K562 (cell line): Measurements from ENCODE around the gene LYRM7. TPM values are rescaled to one million over a fixed set of nuclear protein-coding genes. Genes with fewer than 3 reads are reported as not detected.
A peak's percentile ranks its signal among the peaks of the same experiment; 100 is the strongest.

ENCODE experiments used
- DPF2 ChIP-seq: fragments of 450-650 bp; IDR thresholded peaks from 2 replicates; pipeline ENCODE4 v1.6.1; 2016
- FIP1L1 ChIP-seq: fragments of 200-400 bp; formaldehyde crosslinking; IDR thresholded peaks from 2 replicates; pipeline ENCODE4 v1.6.1; 2018; ENCODE audit warnings: mild to moderate bottlenecking, low read depth, low read length; ENCODE audit not compliant: poor library complexity, severe bottlenecking
- HDAC2 ChIP-seq: fragments of 450-650 bp; IDR thresholded peaks from 2 replicates; pipeline ENCODE4 v1.6.1; 2016; ENCODE audit warnings: mild to moderate bottlenecking
- PHF21A ChIP-seq: fragments of 450-650 bp; IDR thresholded peaks from 2 replicates; pipeline ENCODE4 v1.6.1; 2017; ENCODE audit warnings: low read depth, borderline replicate concordance
- POLR3G ChIP-seq: IDR thresholded peaks from 2 replicates; pipeline ENCODE4 v1.6.1; 2011; ENCODE audit not compliant: insufficient read length, insufficient replicate concordance; ENCODE audit errors: extremely low read depth
- RBM17 ChIP-seq: fragments of 200-400 bp; formaldehyde crosslinking; IDR thresholded peaks from 2 replicates; pipeline ENCODE4 v1.6.1; 2017; ENCODE audit warnings: low read depth, mild to moderate bottlenecking, low read length, borderline replicate concordance
- SOX6 ChIP-seq: fragments of 450-650 bp; IDR thresholded peaks from 2 replicates; pipeline ENCODE4 v1.6.1; 2014; ENCODE audit warnings: mild to moderate bottlenecking
- SP1 ChIP-seq: sonication (generic); formaldehyde crosslinking; IDR thresholded peaks from 2 replicates; pipeline ENCODE4 v1.8.1; 2022; ENCODE audit warnings: mild to moderate bottlenecking, missing genetic modification reagents
- TAF9B ChIP-seq: fragments of 450-650 bp; IDR thresholded peaks from 2 replicates; pipeline ENCODE4 v1.6.1; 2018; ENCODE audit warnings: mild to moderate bottlenecking; ENCODE audit not compliant: partially characterized antibody
- ZFP30 ChIP-seq: fragments of 250-450 bp; sonication (Bioruptor Pico); IDR thresholded peaks from 2 replicates; pipeline ENCODE4 v1.8.0; 2022; ENCODE audit warnings: moderate library complexity, mild to moderate bottlenecking, inconsistent platforms, borderline replicate concordance
- polyA plus RNA-seq, 8 experiments: library from polyadenylated mRNA; depleted of rRNA in 4 of 8; stranded (reverse) in 5 of 8; unstranded in 3 of 8; fragments of >200 nt; fragmentation: Nextera tagmentation in 2 of 8; fragmentation: Illumina TruSeq in 1 of 8; extraction: Ambion mirVana in 2 of 8; extraction: Trizol in 1 of 8; gene quantifications; 2 replicates each; pipeline versions ENCODE4 v1.2.1 to v1.2.3, GENCODE V29; 2011 to 2014; ENCODE audit warnings: inconsistent platforms in 1 of 8, missing spikeins in 1 of 8
- total RNA-seq, 7 experiments: library from RNA; depleted of rRNA in 6 of 7; stranded (reverse); fragments of >200 nt in 6 of 7; fragmentation: Illumina TruSeq in 2 of 7; extraction: Trizol in 2 of 7; gene quantifications; 2 replicates each; pipeline versions ENCODE4 v1.2.1 to v1.2.3, GENCODE V29; 2011 to 2021; ENCODE audit warnings: low replicate concordance in 1 of 7
- TF ChIP-seq, protein P1 (sequence below): fragments of 200-800 bp; sonication (Bioruptor generic); IDR thresholded peaks from 2 replicates; pipeline ENCODE4 v1.6.1; 2016; ENCODE audit warnings: missing genetic modification characterization, missing compliant biosample characterization
- TF ChIP-seq, protein P2 (sequence below): sonication (generic); formaldehyde crosslinking; IDR thresholded peaks from 2 replicates; pipeline ENCODE4 v1.8.0; 2022; ENCODE audit warnings: mild to moderate bottlenecking, missing genetic modification reagents
- TF ChIP-seq, protein P3 (sequence below): fragments of 200-800 bp; sonication (Bioruptor generic); IDR thresholded peaks from 2 replicates; pipeline ENCODE4 v1.6.1; 2017; ENCODE audit warnings: missing genetic modification characterization, missing compliant biosample characterization
- TF ChIP-seq, protein P4 (sequence below): fragments of 450-650 bp; formaldehyde crosslinking; IDR thresholded peaks from 2 replicates; pipeline ENCODE4 v1.4.0; 2020; ENCODE audit warnings: mild to moderate bottlenecking
- TF ChIP-seq, protein P5 (sequence below): fragments of 450-650 bp; IDR thresholded peaks from 2 replicates; pipeline ENCODE4 v1.6.1; 2017; ENCODE audit warnings: mild to moderate bottlenecking, moderate library complexity

LYRM7 gene
- total and polyA plus RNA-seq, 9 of the 15 experiments (the other 6 are each of a cell fraction or from before 2014, with no cell fraction given): 16.2 to 70.1 (median 33.3) TPM

DNA sequence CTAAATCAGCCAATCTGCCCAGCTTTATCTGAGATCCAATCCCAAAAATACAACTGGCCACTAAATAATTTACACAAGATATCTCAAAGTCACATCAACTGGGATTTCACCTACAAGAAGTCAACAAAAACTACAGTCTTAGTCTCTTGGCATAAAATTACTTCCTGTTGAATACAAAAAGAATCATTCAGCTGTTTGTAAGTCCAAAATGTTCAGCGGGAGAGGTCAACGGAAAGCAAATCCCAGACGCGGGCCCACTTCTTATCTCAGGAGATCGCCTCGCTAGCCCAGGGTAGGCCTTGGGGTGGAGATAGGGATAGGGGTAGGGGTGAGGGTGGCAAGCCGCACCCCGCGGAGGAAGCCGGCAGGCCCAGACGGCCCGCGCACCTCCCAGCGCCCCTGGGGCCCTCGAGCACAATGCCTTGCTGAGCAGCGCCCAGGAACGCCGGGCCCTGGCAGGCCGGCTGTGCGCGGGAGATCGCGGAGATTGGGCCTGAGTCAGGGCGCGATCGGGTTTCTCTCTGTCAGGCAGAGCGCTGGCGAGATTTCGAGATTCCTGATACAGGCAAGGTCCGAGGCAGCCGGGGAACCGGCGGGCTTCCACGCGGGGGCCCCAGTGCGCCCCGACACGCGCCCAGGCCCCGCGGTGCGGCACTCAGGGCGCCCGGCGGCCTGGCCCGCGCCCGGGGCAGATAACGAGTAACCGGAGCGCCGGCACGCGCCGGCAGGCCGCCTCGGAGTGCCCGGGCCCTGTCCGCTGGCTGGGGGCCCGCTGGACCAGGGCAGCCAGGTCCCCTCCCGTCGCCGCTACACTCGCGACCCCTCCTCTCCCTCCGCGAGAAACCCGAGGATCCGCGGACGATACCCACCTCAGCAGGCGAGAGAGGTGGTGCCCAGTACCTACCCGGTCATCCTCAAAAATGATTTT is 6.3 kb upstream of the LYRM7 start (continued):
- TF ChIP-seq SOX6 (peak; percentile 47; the same call in 1 of the 2 replicates), FIP1L1 (no peak), DPF2 (peak; percentile 31), POLR3G (no peak), HDAC2 (peak; percentile 16; the same call in 1 of the 2 replicates), RBM17 (no peak), ZFP30 (no peak), PHF21A (peak; percentile 72; the same call in 1 of the 2 replicates), SP1 (CRISPR knock-in tag) (no peak), TAF9B (peak; percentile 14)
- TF ChIP-seq, protein P1, sequence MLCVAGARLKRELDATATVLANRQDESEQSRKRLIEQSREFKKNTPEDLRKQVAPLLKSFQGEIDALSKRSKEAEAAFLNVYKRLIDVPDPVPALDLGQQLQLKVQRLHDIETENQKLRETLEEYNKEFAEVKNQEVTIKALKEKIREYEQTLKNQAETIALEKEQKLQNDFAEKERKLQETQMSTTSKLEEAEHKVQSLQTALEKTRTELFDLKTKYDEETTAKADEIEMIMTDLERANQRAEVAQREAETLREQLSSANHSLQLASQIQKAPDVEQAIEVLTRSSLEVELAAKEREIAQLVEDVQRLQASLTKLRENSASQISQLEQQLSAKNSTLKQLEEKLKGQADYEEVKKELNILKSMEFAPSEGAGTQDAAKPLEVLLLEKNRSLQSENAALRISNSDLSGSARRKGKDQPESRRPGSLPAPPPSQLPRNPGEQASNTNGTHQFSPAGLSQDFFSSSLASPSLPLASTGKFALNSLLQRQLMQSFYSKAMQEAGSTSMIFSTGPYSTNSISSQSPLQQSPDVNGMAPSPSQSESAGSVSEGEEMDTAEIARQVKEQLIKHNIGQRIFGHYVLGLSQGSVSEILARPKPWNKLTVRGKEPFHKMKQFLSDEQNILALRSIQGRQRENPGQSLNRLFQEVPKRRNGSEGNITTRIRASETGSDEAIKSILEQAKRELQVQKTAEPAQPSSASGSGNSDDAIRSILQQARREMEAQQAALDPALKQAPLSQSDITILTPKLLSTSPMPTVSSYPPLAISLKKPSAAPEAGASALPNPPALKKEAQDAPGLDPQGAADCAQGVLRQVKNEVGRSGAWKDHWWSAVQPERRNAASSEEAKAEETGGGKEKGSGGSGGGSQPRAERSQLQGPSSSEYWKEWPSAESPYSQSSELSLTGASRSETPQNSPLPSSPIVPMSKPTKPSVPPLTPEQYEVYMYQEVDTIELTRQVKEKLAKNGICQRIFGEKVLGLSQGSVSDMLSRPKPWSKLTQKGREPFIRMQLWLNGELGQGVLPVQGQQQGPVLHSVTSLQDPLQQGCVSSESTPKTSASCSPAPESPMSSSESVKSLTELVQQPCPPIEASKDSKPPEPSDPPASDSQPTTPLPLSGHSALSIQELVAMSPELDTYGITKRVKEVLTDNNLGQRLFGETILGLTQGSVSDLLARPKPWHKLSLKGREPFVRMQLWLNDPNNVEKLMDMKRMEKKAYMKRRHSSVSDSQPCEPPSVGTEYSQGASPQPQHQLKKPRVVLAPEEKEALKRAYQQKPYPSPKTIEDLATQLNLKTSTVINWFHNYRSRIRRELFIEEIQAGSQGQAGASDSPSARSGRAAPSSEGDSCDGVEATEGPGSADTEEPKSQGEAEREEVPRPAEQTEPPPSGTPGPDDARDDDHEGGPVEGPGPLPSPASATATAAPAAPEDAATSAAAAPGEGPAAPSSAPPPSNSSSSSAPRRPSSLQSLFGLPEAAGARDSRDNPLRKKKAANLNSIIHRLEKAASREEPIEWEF (CRISPR knock-in tag): no peak
- TF ChIP-seq, protein P2, sequence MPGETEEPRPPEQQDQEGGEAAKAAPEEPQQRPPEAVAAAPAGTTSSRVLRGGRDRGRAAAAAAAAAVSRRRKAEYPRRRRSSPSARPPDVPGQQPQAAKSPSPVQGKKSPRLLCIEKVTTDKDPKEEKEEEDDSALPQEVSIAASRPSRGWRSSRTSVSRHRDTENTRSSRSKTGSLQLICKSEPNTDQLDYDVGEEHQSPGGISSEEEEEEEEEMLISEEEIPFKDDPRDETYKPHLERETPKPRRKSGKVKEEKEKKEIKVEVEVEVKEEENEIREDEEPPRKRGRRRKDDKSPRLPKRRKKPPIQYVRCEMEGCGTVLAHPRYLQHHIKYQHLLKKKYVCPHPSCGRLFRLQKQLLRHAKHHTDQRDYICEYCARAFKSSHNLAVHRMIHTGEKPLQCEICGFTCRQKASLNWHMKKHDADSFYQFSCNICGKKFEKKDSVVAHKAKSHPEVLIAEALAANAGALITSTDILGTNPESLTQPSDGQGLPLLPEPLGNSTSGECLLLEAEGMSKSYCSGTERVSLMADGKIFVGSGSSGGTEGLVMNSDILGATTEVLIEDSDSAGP (CRISPR knock-in tag): no peak
- TF ChIP-seq, protein P3, sequence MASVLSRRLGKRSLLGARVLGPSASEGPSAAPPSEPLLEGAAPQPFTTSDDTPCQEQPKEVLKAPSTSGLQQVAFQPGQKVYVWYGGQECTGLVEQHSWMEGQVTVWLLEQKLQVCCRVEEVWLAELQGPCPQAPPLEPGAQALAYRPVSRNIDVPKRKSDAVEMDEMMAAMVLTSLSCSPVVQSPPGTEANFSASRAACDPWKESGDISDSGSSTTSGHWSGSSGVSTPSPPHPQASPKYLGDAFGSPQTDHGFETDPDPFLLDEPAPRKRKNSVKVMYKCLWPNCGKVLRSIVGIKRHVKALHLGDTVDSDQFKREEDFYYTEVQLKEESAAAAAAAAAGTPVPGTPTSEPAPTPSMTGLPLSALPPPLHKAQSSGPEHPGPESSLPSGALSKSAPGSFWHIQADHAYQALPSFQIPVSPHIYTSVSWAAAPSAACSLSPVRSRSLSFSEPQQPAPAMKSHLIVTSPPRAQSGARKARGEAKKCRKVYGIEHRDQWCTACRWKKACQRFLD (CRISPR knock-in tag): peak; percentile 93
- TF ChIP-seq, protein P4, sequence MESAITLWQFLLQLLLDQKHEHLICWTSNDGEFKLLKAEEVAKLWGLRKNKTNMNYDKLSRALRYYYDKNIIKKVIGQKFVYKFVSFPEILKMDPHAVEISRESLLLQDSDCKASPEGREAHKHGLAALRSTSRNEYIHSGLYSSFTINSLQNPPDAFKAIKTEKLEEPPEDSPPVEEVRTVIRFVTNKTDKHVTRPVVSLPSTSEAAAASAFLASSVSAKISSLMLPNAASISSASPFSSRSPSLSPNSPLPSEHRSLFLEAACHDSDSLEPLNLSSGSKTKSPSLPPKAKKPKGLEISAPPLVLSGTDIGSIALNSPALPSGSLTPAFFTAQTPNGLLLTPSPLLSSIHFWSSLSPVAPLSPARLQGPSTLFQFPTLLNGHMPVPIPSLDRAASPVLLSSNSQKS (CRISPR knock-in tag): no peak
- TF ChIP-seq, protein P5, sequence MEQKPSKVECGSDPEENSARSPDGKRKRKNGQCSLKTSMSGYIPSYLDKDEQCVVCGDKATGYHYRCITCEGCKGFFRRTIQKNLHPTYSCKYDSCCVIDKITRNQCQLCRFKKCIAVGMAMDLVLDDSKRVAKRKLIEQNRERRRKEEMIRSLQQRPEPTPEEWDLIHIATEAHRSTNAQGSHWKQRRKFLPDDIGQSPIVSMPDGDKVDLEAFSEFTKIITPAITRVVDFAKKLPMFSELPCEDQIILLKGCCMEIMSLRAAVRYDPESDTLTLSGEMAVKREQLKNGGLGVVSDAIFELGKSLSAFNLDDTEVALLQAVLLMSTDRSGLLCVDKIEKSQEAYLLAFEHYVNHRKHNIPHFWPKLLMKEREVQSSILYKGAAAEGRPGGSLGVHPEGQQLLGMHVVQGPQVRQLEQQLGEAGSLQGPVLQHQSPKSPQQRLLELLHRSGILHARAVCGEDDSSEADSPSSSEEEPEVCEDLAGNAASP: no peak
